Measurements from ENCODE around the gene RPL13A.

The RPL13A gene

GRCh38 chr19:49499030-49499670 lies 11.7 kb downstream of the RPL13A start:
- Histone ChIP-seq H3K27me3 (ENCODE audit: control insufficient read depth, insufficient read depth, low read length) (no peaks in the 10 kb centered on the region), H3K9ac (ENCODE audit: low read length) (no peak overlapping the region), H3K36me3 (ENCODE audit: control insufficient read depth, low read depth, low read length) (peaks cover 28% of the 10 kb centered on the region), H3K4me1 (ENCODE audit: control insufficient read depth, low read depth, low read length) (peaks cover 19% of the 10 kb centered on the region), H3K9me3 (ENCODE audit: control insufficient read depth, low read depth, low read length) (no peaks in the 10 kb centered on the region), H3K27ac (ENCODE audit: low read length) (no peak overlapping the region), H3K4me3 (ENCODE audit: low read length) (no peak overlapping the region)

GRCh38 chr19:49502866-49503581 lies 15.6 kb downstream of the RPL13A start:
- Histone ChIP-seq H3K36me3 (ENCODE audit: control insufficient read depth, low read depth, low read length) (peaks cover 16% of the 10 kb centered on the region), H3K27me3 (ENCODE audit: control insufficient read depth, insufficient read depth, low read length) (no peaks in the 10 kb centered on the region), H3K4me3 (ENCODE audit: low read length) (no peak overlapping the region), H3K4me1 (ENCODE audit: control insufficient read depth, low read depth, low read length) (peaks cover 12% of the 10 kb centered on the region), H3K27ac (ENCODE audit: low read length) (no peak overlapping the region), H3K9ac (ENCODE audit: low read length) (no peak overlapping the region), H3K9me3 (ENCODE audit: control insufficient read depth, low read depth, low read length) (no peaks in the 10 kb centered on the region)

GRCh38 chr19:49503582-49503962 lies 16.2 kb downstream of the RPL13A start:
- Histone ChIP-seq H3K36me3 (ENCODE audit: control insufficient read depth, low read depth, low read length) (peaks cover 11% of the 10 kb centered on the region), H3K27me3 (ENCODE audit: control insufficient read depth, insufficient read depth, low read length) (no peaks in the 10 kb centered on the region), H3K4me3 (ENCODE audit: low read length) (no peak overlapping the region), H3K9ac (ENCODE audit: low read length) (no peak overlapping the region), H3K4me1 (ENCODE audit: control insufficient read depth, low read depth, low read length) (peaks cover 6% of the 10 kb centered on the region), H3K9me3 (ENCODE audit: control insufficient read depth, low read depth, low read length) (no peaks in the 10 kb centered on the region), H3K27ac (ENCODE audit: low read length) (no peak overlapping the region)

GRCh38 chr19:49506575-49507105 lies 19.2 kb downstream of the RPL13A start:
- H3K9me3 ChIP-seq (ENCODE audit: control insufficient read depth, low read depth, low read length) = no peaks in the 10 kb centered on the region
- H3K4me3 ChIP-seq (ENCODE audit: low read length) = no peak overlapping the region
- no peak overlapping the region for H3K27ac ChIP-seq (ENCODE audit: low read length)
- H3K4me1 ChIP-seq (ENCODE audit: control insufficient read depth, low read depth, low read length) = no peaks in the 10 kb centered on the region
- no peaks in the 10 kb centered on the region for H3K36me3 ChIP-seq (ENCODE audit: control insufficient read depth, low read depth, low read length)
- H3K9ac ChIP-seq (ENCODE audit: low read length) = no peak overlapping the region
- no peaks in the 10 kb centered on the region for H3K27me3 ChIP-seq (ENCODE audit: control insufficient read depth, insufficient read depth, low read length)

- Histone ChIP-seq H3K9ac (ENCODE audit: low read length) (no peak overlapping the region), H3K27ac (ENCODE audit: low read length) (no peak overlapping the region)
These were observed 20.5 kb downstream of the RPL13A start for GRCh38 chr19:49507803-49508494.

GRCh38 chr19:49512970-49513745 lies 25.8 kb downstream of the RPL13A start:
- H3K27ac ChIP-seq (ENCODE audit: low read length) = no peak overlapping the region

More at GRCh38 chr19:49507803-49508494, 20.5 kb downstream of the RPL13A start:
- no peaks in the 10 kb centered on the region for H3K27me3 ChIP-seq (ENCODE audit: control insufficient read depth, insufficient read depth, low read length)
- H3K4me1 ChIP-seq (ENCODE audit: control insufficient read depth, low read depth, low read length) = no peaks in the 10 kb centered on the region
- H3K4me3 ChIP-seq (ENCODE audit: low read length) = no peak overlapping the region
- H3K9me3 ChIP-seq (ENCODE audit: control insufficient read depth, low read depth, low read length) = no peaks in the 10 kb centered on the region
- H3K36me3 ChIP-seq (ENCODE audit: control insufficient read depth, low read depth, low read length) = no peaks in the 10 kb centered on the region

GRCh38 chr19:49513746-49514118 lies 26.3 kb downstream of the RPL13A start:
- H3K4me1 ChIP-seq (ENCODE audit: control insufficient read depth, low read depth, low read length) = no peaks in the 10 kb centered on the region
- no peaks in the 10 kb centered on the region for H3K27me3 ChIP-seq (ENCODE audit: control insufficient read depth, insufficient read depth, low read length)
- H3K4me3 ChIP-seq (ENCODE audit: low read length) = peak overlapping the region; percentile 70
- H3K9me3 ChIP-seq (ENCODE audit: control insufficient read depth, low read depth, low read length) = no peaks in the 10 kb centered on the region
- peak overlapping the region; percentile 56 for H3K9ac ChIP-seq (ENCODE audit: low read length)
- no peaks in the 10 kb centered on the region for H3K36me3 ChIP-seq (ENCODE audit: control insufficient read depth, low read depth, low read length)
- no peak overlapping the region for H3K27ac ChIP-seq (ENCODE audit: low read length)

More at GRCh38 chr19:49512970-49513745, 25.8 kb downstream of the RPL13A start:
- H3K4me3 ChIP-seq (ENCODE audit: low read length) = peak overlapping the region; percentile 70
- H3K4me1 ChIP-seq (ENCODE audit: control insufficient read depth, low read depth, low read length) = no peaks in the 10 kb centered on the region
- no peaks in the 10 kb centered on the region for H3K27me3 ChIP-seq (ENCODE audit: control insufficient read depth, insufficient read depth, low read length)
- no peaks in the 10 kb centered on the region for H3K36me3 ChIP-seq (ENCODE audit: control insufficient read depth, low read depth, low read length)
- H3K9ac ChIP-seq (ENCODE audit: low read length) = peak overlapping the region; percentile 56
- no peaks in the 10 kb centered on the region for H3K9me3 ChIP-seq (ENCODE audit: control insufficient read depth, low read depth, low read length)

- no peaks in the 10 kb centered on the region for H3K4me1 ChIP-seq (ENCODE audit: control insufficient read depth, low read depth, low read length)
- H3K9me3 ChIP-seq (ENCODE audit: control insufficient read depth, low read depth, low read length) = no peaks in the 10 kb centered on the region
- no peak overlapping the region for H3K27ac ChIP-seq (ENCODE audit: low read length)
- no peak overlapping the region for H3K9ac ChIP-seq (ENCODE audit: low read length)
- H3K4me3 ChIP-seq (ENCODE audit: low read length) = peak overlapping the region; percentile 70
- no peaks in the 10 kb centered on the region for H3K36me3 ChIP-seq (ENCODE audit: control insufficient read depth, low read depth, low read length)
- H3K27me3 ChIP-seq (ENCODE audit: control insufficient read depth, insufficient read depth, low read length) = no peaks in the 10 kb centered on the region
These were observed 26.7 kb downstream of the RPL13A start for GRCh38 chr19:49514151-49514550.

- H3K4me3 ChIP-seq (ENCODE audit: low read length) = no peak overlapping the region
- no peak overlapping the region for H3K27ac ChIP-seq (ENCODE audit: low read length)
- H3K36me3 ChIP-seq (ENCODE audit: control insufficient read depth, low read depth, low read length) = peaks cover 2% of the 10 kb centered on the region
- no peaks in the 10 kb centered on the region for H3K4me1 ChIP-seq (ENCODE audit: control insufficient read depth, low read depth, low read length)
- H3K9me3 ChIP-seq (ENCODE audit: control insufficient read depth, low read depth, low read length) = no peaks in the 10 kb centered on the region
- no peaks in the 10 kb centered on the region for H3K27me3 ChIP-seq (ENCODE audit: control insufficient read depth, insufficient read depth, low read length)
- no peak overlapping the region for H3K9ac ChIP-seq (ENCODE audit: low read length)
These were observed 28.4 kb downstream of the RPL13A start for GRCh38 chr19:49515767-49516166.

- Histone ChIP-seq H3K4me3 (ENCODE audit: low read length) (no peak overlapping the region), H3K36me3 (ENCODE audit: control insufficient read depth, low read depth, low read length) (peaks cover 5% of the 10 kb centered on the region), H3K27ac (ENCODE audit: low read length) (no peak overlapping the region), H3K9me3 (ENCODE audit: control insufficient read depth, low read depth, low read length) (no peaks in the 10 kb centered on the region), H3K9ac (ENCODE audit: low read length) (no peak overlapping the region), H3K27me3 (ENCODE audit: control insufficient read depth, insufficient read depth, low read length) (no peaks in the 10 kb centered on the region), H3K4me1 (ENCODE audit: control insufficient read depth, low read depth, low read length) (no peaks in the 10 kb centered on the region)
These were observed 30.6 kb downstream of the RPL13A start for GRCh38 chr19:49518033-49518432.

- H3K9ac ChIP-seq (ENCODE audit: low read length) = no peak overlapping the region
- H3K9me3 ChIP-seq (ENCODE audit: control insufficient read depth, low read depth, low read length) = no peaks in the 10 kb centered on the region
- peaks cover 6% of the 10 kb centered on the region for H3K36me3 ChIP-seq (ENCODE audit: control insufficient read depth, low read depth, low read length)
- no peaks in the 10 kb centered on the region for H3K27me3 ChIP-seq (ENCODE audit: control insufficient read depth, insufficient read depth, low read length)
- H3K4me1 ChIP-seq (ENCODE audit: control insufficient read depth, low read depth, low read length) = no peaks in the 10 kb centered on the region
- no peak overlapping the region for H3K4me3 ChIP-seq (ENCODE audit: low read length)
- H3K27ac ChIP-seq (ENCODE audit: low read length) = no peak overlapping the region
These were observed 33.4 kb downstream of the RPL13A start for GRCh38 chr19:49520705-49521319.

All from iPS-18a (cell line).